Neural crest cell (in vitro differentiated cells): Measurements from ENCODE around the gene STX3. TPM values are rescaled to one million over a fixed set of nuclear protein-coding genes. Genes with fewer than 3 reads are reported as not detected.
A peak's percentile ranks its signal among the peaks of the same experiment; 100 is the strongest.

ENCODE experiments used
- DNase-seq: peaks from one replicate; pipeline ENCODE4 v3.0.0; 2021; ENCODE audit warnings: low read depth, mixed read lengths, low spot score
- H3K27ac Mint-ChIP-seq: one replicate; pipeline ENCODE4 v1.8.0; 2021; ENCODE audit warnings: mild to moderate bottlenecking, mixed read lengths; ENCODE audit not compliant: unreplicated experiment
- H3K27me3 Mint-ChIP-seq: 2 replicates; pipeline ENCODE4 v1.8.0; 2021; ENCODE audit warnings: low read depth, mild to moderate bottlenecking, mixed read lengths
- H3K36me3 Mint-ChIP-seq: 2 replicates; pipeline ENCODE4 v1.8.0; 2021; ENCODE audit warnings: low read depth, mild to moderate bottlenecking, mixed read lengths
- H3K4me1 Mint-ChIP-seq: 2 replicates; pipeline ENCODE4 v1.8.0; 2021; ENCODE audit warnings: mixed read lengths
- H3K4me3 Mint-ChIP-seq: one replicate; pipeline ENCODE4 v1.8.0; 2021; ENCODE audit warnings: mild to moderate bottlenecking, mixed read lengths
- H3K9me3 Mint-ChIP-seq: 2 replicates; pipeline ENCODE4 v1.8.0; 2021; ENCODE audit warnings: mixed read lengths
- total RNA-seq: library from RNA; stranded (reverse); gene quantifications from 2 replicates; pipeline ENCODE4 v1.2.1, GENCODE V29; 2021
- TF ChIP-seq, protein P1 (sequence below): fragments of 200-600 bp; sonication (generic); conservative IDR thresholded peaks from 2 replicates; pipeline ENCODE4 v1.5.0; 2021; ENCODE audit warnings: antibody characterized with exemption, mild to moderate bottlenecking

The STX3 gene
- total RNA-seq, 1 donor from 2014 or later = 6.5 TPM

GRCh38 chr11:59728913-59729312 lies 26.3 kb upstream of the STX3 start:
- Mint-ChIP-seq H3K9me3 (no peaks in the 10 kb centered on the region), H3K4me3 (no peak overlapping the region), H3K27ac (no peak overlapping the region), H3K4me1 (no peaks in the 10 kb centered on the region), H3K36me3 (no peaks in the 10 kb centered on the region), H3K27me3 (peaks cover 3% of the 10 kb centered on the region)
- TF ChIP-seq, protein P1, sequence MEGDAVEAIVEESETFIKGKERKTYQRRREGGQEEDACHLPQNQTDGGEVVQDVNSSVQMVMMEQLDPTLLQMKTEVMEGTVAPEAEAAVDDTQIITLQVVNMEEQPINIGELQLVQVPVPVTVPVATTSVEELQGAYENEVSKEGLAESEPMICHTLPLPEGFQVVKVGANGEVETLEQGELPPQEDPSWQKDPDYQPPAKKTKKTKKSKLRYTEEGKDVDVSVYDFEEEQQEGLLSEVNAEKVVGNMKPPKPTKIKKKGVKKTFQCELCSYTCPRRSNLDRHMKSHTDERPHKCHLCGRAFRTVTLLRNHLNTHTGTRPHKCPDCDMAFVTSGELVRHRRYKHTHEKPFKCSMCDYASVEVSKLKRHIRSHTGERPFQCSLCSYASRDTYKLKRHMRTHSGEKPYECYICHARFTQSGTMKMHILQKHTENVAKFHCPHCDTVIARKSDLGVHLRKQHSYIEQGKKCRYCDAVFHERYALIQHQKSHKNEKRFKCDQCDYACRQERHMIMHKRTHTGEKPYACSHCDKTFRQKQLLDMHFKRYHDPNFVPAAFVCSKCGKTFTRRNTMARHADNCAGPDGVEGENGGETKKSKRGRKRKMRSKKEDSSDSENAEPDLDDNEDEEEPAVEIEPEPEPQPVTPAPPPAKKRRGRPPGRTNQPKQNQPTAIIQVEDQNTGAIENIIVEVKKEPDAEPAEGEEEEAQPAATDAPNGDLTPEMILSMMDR = no peak
- DNase-seq = no peak

GRCh38 chr11:59729834-59730233 lies 25.3 kb upstream of the STX3 start:
- DNase-seq = no peak
- no peak overlapping the region for H3K27ac Mint-ChIP-seq
- H3K36me3 Mint-ChIP-seq = no peaks in the 10 kb centered on the region

DNA sequence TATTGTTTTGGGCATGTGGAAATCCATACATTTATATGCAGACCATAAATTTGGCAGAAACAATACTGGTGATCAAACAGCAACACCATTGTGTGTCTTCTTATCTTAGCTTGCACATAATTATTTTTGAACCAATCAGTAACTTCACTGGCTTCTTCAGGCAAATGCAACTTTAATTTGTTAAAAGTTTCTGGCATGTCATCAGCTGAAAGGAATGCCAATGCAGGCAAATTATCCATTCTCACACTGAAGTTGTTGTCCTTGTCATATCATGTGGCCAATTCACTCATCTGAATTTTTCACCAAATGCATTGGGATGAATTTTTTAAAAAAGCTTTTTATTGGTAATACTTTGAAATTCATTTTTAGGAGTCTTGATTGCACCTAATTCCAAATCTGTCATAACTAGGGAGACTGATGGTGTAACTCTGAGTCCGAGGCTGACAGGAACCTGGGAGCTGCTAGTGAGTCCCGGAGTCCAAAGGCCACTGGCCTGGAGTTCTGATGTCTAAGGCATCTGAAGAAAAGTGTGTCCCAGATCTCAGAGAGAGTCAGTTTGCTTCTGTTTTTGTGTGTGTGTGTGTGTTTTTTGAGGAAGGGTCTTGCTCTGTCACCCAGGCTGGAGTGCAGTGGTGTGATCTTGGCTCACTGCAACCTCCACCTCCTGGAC lies 24.1 kb upstream of the STX3 start:
- peaks cover 5% of the 10 kb centered on the region for H3K27me3 Mint-ChIP-seq
- H3K4me1 Mint-ChIP-seq = no peaks in the 10 kb centered on the region
- no peak overlapping the region for H3K4me3 Mint-ChIP-seq
- H3K9me3 Mint-ChIP-seq = no peaks in the 10 kb centered on the region
- TF ChIP-seq, protein P1 = no peak
- no peak for DNase-seq
- no peaks in the 10 kb centered on the region for H3K36me3 Mint-ChIP-seq
- no peak overlapping the region for H3K27ac Mint-ChIP-seq

More at GRCh38 chr11:59729834-59730233, 25.3 kb upstream of the STX3 start:
- TF ChIP-seq, protein P1 = no peak
- Mint-ChIP-seq H3K4me3 (no peak overlapping the region), H3K9me3 (no peaks in the 10 kb centered on the region), H3K4me1 (no peaks in the 10 kb centered on the region), H3K27me3 (peaks cover 3% of the 10 kb centered on the region)

DNA sequence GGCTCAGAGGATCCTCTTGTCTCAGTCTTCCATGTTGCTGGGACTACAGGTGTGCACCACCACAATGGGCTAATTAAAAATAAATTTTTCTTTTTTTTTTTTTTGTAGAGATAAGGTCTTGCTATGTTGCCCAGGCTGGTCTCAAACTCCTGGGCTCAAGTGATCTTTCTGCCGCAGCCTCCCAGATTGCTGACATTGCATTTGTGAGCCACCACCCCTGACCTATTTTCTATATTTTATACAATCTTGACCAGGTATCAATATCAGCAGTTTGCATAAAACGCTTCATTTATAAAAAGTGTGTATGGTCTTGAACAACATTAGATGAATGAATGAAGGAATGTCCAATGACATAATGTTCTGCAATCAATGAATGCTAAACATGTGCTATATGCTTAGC lies 9.1 kb upstream of the STX3 start:
- Mint-ChIP-seq H3K4me3 (no peak overlapping the region), H3K36me3 (no peaks in the 10 kb centered on the region), H3K27ac (no peak overlapping the region), H3K4me1 (no peaks in the 10 kb centered on the region), H3K9me3 (peaks cover 2% of the 10 kb centered on the region), H3K27me3 (peaks cover 35% of the 10 kb centered on the region)
- DNase-seq = no peak
- TF ChIP-seq, protein P1 = no peak

GRCh38 chr11:59753650-59754493 lies 1.3 kb upstream of the STX3 start:
- Mint-ChIP-seq H3K36me3 (no peaks in the 10 kb centered on the region), H3K4me3 (peak overlapping the region; percentile 95), H3K27me3 (peaks cover 51% of the 10 kb centered on the region), H3K4me1 (peaks cover 14% of the 10 kb centered on the region), H3K27ac (no peak overlapping the region), H3K9me3 (peaks cover 1% of the 10 kb centered on the region)
- DNase-seq = peak; percentile 79
- TF ChIP-seq, protein P1 = peak; percentile 94
